Upper lobe of right lung (tissue), 1 donor: ENCODE measurements around the gene PTPRC. TPM values are rescaled to one million over a fixed set of nuclear protein-coding genes. Genes with fewer than 3 reads are reported as not detected.

Experiments
- ATAC-seq: fragments of 200-7000 bp; cut with Tn5 transposase; one replicate; pipeline ENCODE4 v1.9.1; 2020; ENCODE audit warnings: mild to moderate bottlenecking, moderate library complexity
- DNase-seq: peaks from one replicate; pipeline ENCODE4 v3.0.0-alpha.2; 2020
- H3K27ac ChIP-seq: fragments of 200-600 bp; one replicate; pipeline ENCODE4 v1.8.0; 2022
- H3K27me3 ChIP-seq: fragments of 200-600 bp; one replicate; pipeline ENCODE4 v1.8.0; 2022; ENCODE audit warnings: mild to moderate bottlenecking
- H3K36me3 ChIP-seq: fragments of 200-600 bp; one replicate; pipeline ENCODE4 v1.8.0; 2022
- H3K4me1 ChIP-seq: fragments of 200-600 bp; one replicate; pipeline ENCODE4 v1.8.0; 2022
- H3K4me3 ChIP-seq: fragments of 200-600 bp; one replicate; pipeline ENCODE4 v1.8.0; 2022; ENCODE audit warnings: mild to moderate bottlenecking
- H3K9me3 ChIP-seq: fragments of 200-600 bp; one replicate; pipeline ENCODE4 v1.8.0; 2022
- intact Hi-C: fragments of 100-400 bp; cut with DNase I; formaldehyde crosslinking; loops from one replicate; pipeline ENCODE4 v1.11.0; 2022
- total RNA-seq: library from RNA; stranded (reverse); fragmentation: NEBNext Ultra II Directional; extraction: Animal tissue kit (Norgen Biotek cat#: 25700); gene quantifications from one replicate; pipeline ENCODE4 v1.2.1, GENCODE V29; 2021
- TF ChIP-seq, protein P1 (sequence below): fragments of 200-600 bp; IDR thresholded peaks from one replicate; pipeline ENCODE4 v1.8.0; 2022; ENCODE audit warnings: antibody characterized with exemption
- donor health status: DM: no; HTN: yes; CAD: no; lungs with severe emphysema.

Gene PTPRC
- total RNA-seq, 1 donor from 2014 or later = 127 TPM

GRCh38 chr1:198648592-198648991 lies 9.8 kb downstream of the PTPRC start:
- intact Hi-C loops = no loop called here
- ATAC-seq = no peak
- H3K9me3 ChIP-seq = no peaks in the 10 kb centered on the region
- H3K27ac ChIP-seq = no peak overlapping the region
- no peak for DNase-seq
- TF ChIP-seq, protein P1, sequence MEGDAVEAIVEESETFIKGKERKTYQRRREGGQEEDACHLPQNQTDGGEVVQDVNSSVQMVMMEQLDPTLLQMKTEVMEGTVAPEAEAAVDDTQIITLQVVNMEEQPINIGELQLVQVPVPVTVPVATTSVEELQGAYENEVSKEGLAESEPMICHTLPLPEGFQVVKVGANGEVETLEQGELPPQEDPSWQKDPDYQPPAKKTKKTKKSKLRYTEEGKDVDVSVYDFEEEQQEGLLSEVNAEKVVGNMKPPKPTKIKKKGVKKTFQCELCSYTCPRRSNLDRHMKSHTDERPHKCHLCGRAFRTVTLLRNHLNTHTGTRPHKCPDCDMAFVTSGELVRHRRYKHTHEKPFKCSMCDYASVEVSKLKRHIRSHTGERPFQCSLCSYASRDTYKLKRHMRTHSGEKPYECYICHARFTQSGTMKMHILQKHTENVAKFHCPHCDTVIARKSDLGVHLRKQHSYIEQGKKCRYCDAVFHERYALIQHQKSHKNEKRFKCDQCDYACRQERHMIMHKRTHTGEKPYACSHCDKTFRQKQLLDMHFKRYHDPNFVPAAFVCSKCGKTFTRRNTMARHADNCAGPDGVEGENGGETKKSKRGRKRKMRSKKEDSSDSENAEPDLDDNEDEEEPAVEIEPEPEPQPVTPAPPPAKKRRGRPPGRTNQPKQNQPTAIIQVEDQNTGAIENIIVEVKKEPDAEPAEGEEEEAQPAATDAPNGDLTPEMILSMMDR = no peak
- H3K4me3 ChIP-seq = no peak overlapping the region
- no peaks in the 10 kb centered on the region for H3K27me3 ChIP-seq
- H3K36me3 ChIP-seq = no peaks in the 10 kb centered on the region
- peaks cover 4% of the 10 kb centered on the region for H3K4me1 ChIP-seq

GRCh38 chr1:198649232-198649967 lies 10.6 kb downstream of the PTPRC start:
- no peak for ATAC-seq

GRCh38 chr1:198649968-198650338 lies 11.1 kb downstream of the PTPRC start:
- ATAC-seq = no peak
- no peak overlapping the region for H3K27ac ChIP-seq
- intact Hi-C loops = no loop called here

More at GRCh38 chr1:198649232-198649967, 10.6 kb downstream of the PTPRC start:
- H3K9me3 ChIP-seq = no peaks in the 10 kb centered on the region
- peaks cover 4% of the 10 kb centered on the region for H3K4me1 ChIP-seq
- no peak for DNase-seq
- no peaks in the 10 kb centered on the region for H3K36me3 ChIP-seq
- H3K27me3 ChIP-seq = no peaks in the 10 kb centered on the region
- H3K27ac ChIP-seq = no peak overlapping the region
- TF ChIP-seq, protein P1 = no peak
- intact Hi-C loops = no loop called here
- no peak overlapping the region for H3K4me3 ChIP-seq

GRCh38 chr1:198650506-198650905 lies 11.7 kb downstream of the PTPRC start:
- Histone ChIP-seq H3K4me3 (no peak overlapping the region), H3K4me1 (peaks cover 4% of the 10 kb centered on the region), H3K27ac (no peak overlapping the region), H3K36me3 (no peaks in the 10 kb centered on the region), H3K9me3 (no peaks in the 10 kb centered on the region), H3K27me3 (no peaks in the 10 kb centered on the region)
- no peak for ATAC-seq
- TF ChIP-seq, protein P1 = no peak
- intact Hi-C loops = no loop called here
- DNase-seq = no peak

More at GRCh38 chr1:198649968-198650338, 11.1 kb downstream of the PTPRC start:
- H3K27me3 ChIP-seq = no peaks in the 10 kb centered on the region
- peaks cover 4% of the 10 kb centered on the region for H3K4me1 ChIP-seq
- H3K9me3 ChIP-seq = no peaks in the 10 kb centered on the region
- no peaks in the 10 kb centered on the region for H3K36me3 ChIP-seq
- no peak for DNase-seq
- no peak overlapping the region for H3K4me3 ChIP-seq
- TF ChIP-seq, protein P1 = no peak

- Histone ChIP-seq H3K27ac (no peak overlapping the region), H3K27me3 (no peaks in the 10 kb centered on the region), H3K4me1 (peaks cover 4% of the 10 kb centered on the region), H3K36me3 (no peaks in the 10 kb centered on the region), H3K9me3 (no peaks in the 10 kb centered on the region), H3K4me3 (no peak overlapping the region)
- no peak for DNase-seq
- ATAC-seq = peak; percentile 77
- intact Hi-C loops = no loop called here
- TF ChIP-seq, protein P1 = no peak
Observed at GRCh38 chr1:198651650-198652400, 13.0 kb downstream of the PTPRC start.
